GM12878 (cell line): ENCODE measurements around the gene SF1. TPM values are rescaled to one million over a fixed set of nuclear protein-coding genes. Genes with fewer than 3 reads are reported as not detected.

Source experiments
- ATAC-seq: fragments of 200-7000 bp; cut with Tn5 transposase; 3 replicates; pipeline ENCODE4 v1.9.1; 2020; ENCODE audit warnings: mild to moderate bottlenecking, moderate library complexity
- BruUV-seq: library from RNA; stranded (reverse); fragments of 400-500 nt; replicated peaks from 2 replicates; lab custom pipeline; 2021; lab: Mats Ljungman, UMichigan
- CTCF ChIA-PET: fragments of 300-600 bp; sonication (Branson Sonifier 250); formaldehyde crosslinking; extraction: SDS; loops from one replicate; lab custom pipeline; 2021; ENCODE audit warnings: inconsistent platforms; lab: Yijun Ruan, JAX
- POLR2A ChIA-PET: fragments of 350-600 bp; formaldehyde crosslinking; extraction: SDS; loops from one replicate; lab custom pipeline; 2021; ENCODE audit warnings: inconsistent platforms; lab: Charles Lee
- RAD21 ChIA-PET: fragments of 300-600 bp; sonication (Branson Sonifier 250); formaldehyde crosslinking; loops from one replicate; lab custom pipeline; 2023; ENCODE audit warnings: antibody characterized with exemption; ENCODE audit not compliant: unreplicated experiment; lab: Charles Lee
- SMC1A ChIA-PET: fragments of 300-600 bp; sonication (Branson Sonifier 250); formaldehyde crosslinking; loops from one replicate; lab custom pipeline; 2023; ENCODE audit not compliant: unreplicated experiment, uncharacterized antibody; lab: Charles Lee
- DNase-seq: peaks from one replicate; pipeline ENCODE4 v3.0.0-alpha.2; 2011; ENCODE audit warnings: low read depth, low spot score
- FAIRE-seq: peaks from 3 replicates; lab custom pipeline; 2011; peaks lifted over from hg19 to GRCh38; lab: Jason Lieb, UNC
- H2AFZ ChIP-seq: 2 replicates; pipeline ENCODE4 v1.6.0; 2011; ENCODE audit warnings: low read depth, low read length, control low read depth; ENCODE audit not compliant: control insufficient read depth
- H3K27ac ChIP-seq: 2 replicates; pipeline ENCODE4 v1.5.1; 2011; ENCODE audit warnings: control low read depth; ENCODE audit not compliant: control insufficient read depth, insufficient read depth
- H3K27me3 ChIP-seq, 2 experiments: replicated peaks in 1 of 2; 2 replicates each; pipeline versions ENCODE4 v1.6.0 to v1.6.1; 2011; ENCODE audit warnings: low read length in 1 of 2; ENCODE audit not compliant: control insufficient read depth in 2 of 2, insufficient read depth in 2 of 2
- H3K36me3 ChIP-seq, 2 experiments: 2 replicates each; pipeline ENCODE4 v1.5.1; 2011; ENCODE audit warnings: low read length in 1 of 2; ENCODE audit not compliant: control insufficient read depth in 2 of 2, insufficient read depth in 2 of 2
- H3K4me1 ChIP-seq: 2 replicates; pipeline ENCODE4 v1.6.1; 2011; ENCODE audit warnings: mild to moderate bottlenecking, low read length, moderate library complexity, mixed read lengths; ENCODE audit not compliant: control insufficient read depth, insufficient read depth
- H3K4me2 ChIP-seq: 2 replicates; pipeline ENCODE4 v1.6.0; 2011; ENCODE audit warnings: control low read depth; ENCODE audit not compliant: control insufficient read depth, insufficient read depth
- H3K4me3 ChIP-seq: fragments of 200-600 bp; sonication (generic); 2 replicates; pipeline ENCODE4 v1.5.1; 2016
- H3K79me2 ChIP-seq: 2 replicates; pipeline ENCODE4 v1.6.0; 2011; ENCODE audit warnings: low read length; ENCODE audit not compliant: control insufficient read depth, insufficient read depth
- H3K9ac ChIP-seq: 2 replicates; pipeline ENCODE4 v1.8.0; 2011; ENCODE audit warnings: low read length, control low read depth, mixed read lengths; ENCODE audit not compliant: control insufficient read depth, insufficient read depth
- H3K9me3 ChIP-seq: replicated peaks from 3 replicates; pipeline ENCODE4 v1.5.1; 2011; ENCODE audit warnings: mild to moderate bottlenecking, low read length; ENCODE audit not compliant: control insufficient read depth, insufficient read depth
- H4K20me1 ChIP-seq: 2 replicates; pipeline ENCODE4 v1.6.0; 2011; ENCODE audit not compliant: control insufficient read depth, insufficient read depth
- ATF7 ChIP-seq: fragments of 450-650 bp; IDR thresholded peaks from 2 replicates; pipeline ENCODE4 v1.6.1; 2016; ENCODE audit warnings: low read depth, mild to moderate bottlenecking
- BACH1 ChIP-seq: fragments of 450-650 bp; IDR thresholded peaks from 2 replicates; pipeline ENCODE4 v1.6.1; 2017; ENCODE audit warnings: mild to moderate bottlenecking, borderline replicate concordance
- EED ChIP-seq: sonication (generic); IDR thresholded peaks from 2 replicates; pipeline ENCODE4 v1.6.1; 2016; ENCODE audit warnings: antibody characterized with exemption, low read depth
- FOXK2 ChIP-seq: fragments of 450-650 bp; IDR thresholded peaks from 2 replicates; pipeline ENCODE4 v1.6.1; 2017; ENCODE audit warnings: mild to moderate bottlenecking, moderate library complexity
- HSF1 ChIP-seq: fragments of 150-350 bp; IDR thresholded peaks from 2 replicates; pipeline ENCODE4 v1.6.1; 2014; ENCODE audit warnings: mild to moderate bottlenecking, low read depth, low read length
- KAT2A ChIP-seq: conservative IDR thresholded peaks from 2 replicates; pipeline ENCODE4 v1.6.1; 2011; ENCODE audit warnings: low read depth, low read length; ENCODE audit not compliant: control insufficient read depth
- NR2F1 ChIP-seq: fragments of 450-650 bp; conservative IDR thresholded peaks from 2 replicates; pipeline ENCODE4 v1.6.1; 2017; ENCODE audit warnings: mild to moderate bottlenecking
- NRF1 ChIP-seq: conservative IDR thresholded peaks from 2 replicates; pipeline ENCODE4 v1.6.1; 2011; ENCODE audit warnings: mild to moderate bottlenecking, low read depth, low read length, improper control_type of control experiment
- POLR2AphosphoS5 ChIP-seq: IDR thresholded peaks from 2 replicates; pipeline ENCODE4 v1.6.1; 2011; ENCODE audit warnings: mild to moderate bottlenecking, low read length, inconsistent platforms
- RFX5 ChIP-seq: IDR thresholded peaks from 2 replicates; pipeline ENCODE4 v1.6.1; 2011; ENCODE audit warnings: low read depth, low read length, improper control_type of control experiment
- SREBF1 ChIP-seq: IDR thresholded peaks from 2 replicates; pipeline ENCODE4 v1.6.1; 2012; ENCODE audit warnings: mild to moderate bottlenecking, low read length
- SUPT20H ChIP-seq: IDR thresholded peaks from 2 replicates; pipeline ENCODE4 v1.6.1; 2011; ENCODE audit warnings: low read depth, mild to moderate bottlenecking, low read length, moderate library complexity, borderline replicate concordance; ENCODE audit not compliant: control insufficient read depth
- TBL1XR1 ChIP-seq: IDR thresholded peaks from 2 replicates; pipeline ENCODE4 v1.6.1; 2012; ENCODE audit warnings: low read depth, low read length, improper control_type of control experiment
- ZNF622 ChIP-seq: fragments of 450-650 bp; IDR thresholded peaks from 2 replicates; pipeline ENCODE4 v1.6.1; 2017; ENCODE audit warnings: mild to moderate bottlenecking, inconsistent platforms
- WGBS: methylation state at CpG from one replicate; pipeline ENCODE4 v1.1.6; 2016; ENCODE audit warnings: low lambda C conversion rate; ENCODE audit not compliant: insufficient replicate concordance, insufficient coverage; ENCODE audit errors: missing lambda C conversion rate; 5-methylcytosine and 5-hydroxymethylcytosine counted together
- in situ Hi-C: fragments of 300-500 bp; cut with MboI; formaldehyde crosslinking; loops from 9 replicates; pipeline ENCODE4 v1.14.3; 2018; ENCODE audit warnings: mixed read lengths
- intact Hi-C: fragments of 100-400 bp; cut with micrococcal nuclease; formaldehyde crosslinking; loops from one replicate; pipeline ENCODE4 v1.14.2; 2022; ENCODE audit not compliant: unreplicated experiment
- polyA plus RNA-seq, 11 experiments: library from polyadenylated mRNA; depleted of rRNA in 4 of 11; unstranded in 6 of 11; stranded (reverse) in 5 of 11; fragments of >200 nt; fragmentation: Nextera tagmentation in 4 of 11; fragmentation: Illumina TruSeq in 1 of 11; extraction: Ambion mirVana in 4 of 11; extraction: Trizol in 1 of 11; gene quantifications; 1 replicate in 1 of 11; 2 replicates in 10 of 11; pipeline versions ENCODE4 v1.2.1 to v1.2.3, GENCODE V29; 2011 to 2016; ENCODE audit warnings: inconsistent platforms in 2 of 11, missing spikeins in 2 of 11, low read depth in 1 of 11
- total RNA-seq, 4 experiments: library from RNA; depleted of rRNA in 3 of 4; stranded (reverse); fragments of >200 nt in 3 of 4; fragmentation: Illumina TruSeq in 1 of 4; extraction: Trizol in 1 of 4; gene quantifications; 2 replicates each; pipeline versions ENCODE4 v1.2.1 to v1.2.3, GENCODE V29; 2013 to 2021
- TF ChIP-seq, protein P1 (sequence below): IDR thresholded peaks from 2 replicates; pipeline ENCODE4 v1.6.1; 2012; ENCODE audit warnings: low read depth, low read length, improper control_type of control experiment

The SF1 gene
- total and polyA plus RNA-seq, 10 of the 15 experiments (the other 5 are each of a cell fraction or from before 2014, with no cell fraction given), result 13.6 to 337 (median 103) TPM

DNA sequence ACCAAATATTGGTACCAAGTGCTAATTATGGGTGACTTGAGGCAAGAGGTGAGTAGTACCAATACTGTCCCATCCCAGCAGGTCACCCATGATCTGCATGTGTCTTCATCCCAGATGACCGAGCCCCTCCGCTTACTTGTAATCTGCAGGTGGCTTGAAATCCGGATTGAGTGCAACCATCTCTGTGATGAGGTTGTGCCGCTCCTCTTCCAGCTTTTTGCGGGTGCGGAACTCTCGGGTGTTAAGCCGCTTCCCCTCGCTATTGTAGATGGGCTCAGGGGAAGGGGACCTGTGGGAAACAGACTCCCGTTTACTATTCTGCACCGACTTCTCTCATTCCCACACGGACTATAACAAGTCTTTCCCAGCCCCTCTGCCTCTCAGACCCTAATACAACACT, 8.2 kb downstream of the SF1 start:
- no TSS peak for BruUV-seq
- CTCF ChIA-PET, result interaction anchor here (1.0 to 1.6 kb wide), 2 partner anchors 9 to 22 kb away, joined by 4 read pairs; no protein-coding TSS in a partner anchor
- no peak overlapping the region for H2AFZ ChIP-seq
- H3K27ac ChIP-seq, result no peak overlapping the region
- WGBS, result 96% methylated on average over 12 of the region's 12 CpGs
- H3K9me3 ChIP-seq, result no peaks in the 10 kb centered on the region
- SMC1A ChIA-PET, result no interaction called here
- H3K4me3 ChIP-seq, result no peak overlapping the region
- no peak overlapping the region for H3K9ac ChIP-seq
- H3K79me2 ChIP-seq, result peaks cover 43% of the 10 kb centered on the region
- POLR2A ChIA-PET, result interaction anchor here (0.5 to 2.7 kb wide), 2 partner anchors 12 to 373 kb away, joined by 3 to 7 read pairs; no protein-coding TSS in a partner anchor
- TF ChIP-seq BACH1 (0 out of 2 replicates have a peak, but pooled peaks have one; percentile 19), POLR2AphosphoS5 (peak; percentile 53), SREBF1 (no peak), HSF1 (no peak), KAT2A (no peak)
- TF ChIP-seq, all 136 proteins: peak for 2
- in situ Hi-C loops (no loop called here), intact Hi-C loops (loop anchor here (10.0 kb wide), 1 partner anchor 345 kb away; the partner anchor contains the start of genes TM7SF2 and ZNHIT2)
- ATAC-seq (no peak), DNase-seq (no peak), FAIRE-seq (no peak)
- H3K4me2 ChIP-seq, result no peak overlapping the region
- RAD21 ChIA-PET, result no interaction called here
- H3K27me3 ChIP-seq, result no peaks in the 10 kb centered on the region
- H3K36me3 ChIP-seq, result peaks cover 45 to 67% of the 10 kb centered on the region in 2 experiments
- H4K20me1 ChIP-seq, result peaks cover 22% of the 10 kb centered on the region
- H3K4me1 ChIP-seq, result peaks cover 28% of the 10 kb centered on the region

GRCh38 chr11:64769283-64769682, 9.1 kb downstream of the SF1 start:
- ChIA-PET CTCF (interaction anchor here (0.5 to 0.7 kb wide), 2 partner anchors 9 to 80 kb away, joined by 3 read pairs; partner anchors contain the start of gene SF1), RAD21 (no interaction called here), POLR2A (no interaction called here), SMC1A (no interaction called here)
- no peak overlapping the region for H3K4me2 ChIP-seq
- 90% methylated on average over 6 of the region's 6 CpGs for WGBS
- ATAC-seq (no peak), FAIRE-seq (no peak), DNase-seq (no peak)
- in situ Hi-C loops (no loop called here), intact Hi-C loops (no loop called here)
- BruUV-seq, result no TSS peak
- no peak overlapping the region for H3K4me3 ChIP-seq
- H3K9me3 ChIP-seq, result no peaks in the 10 kb centered on the region
- H2AFZ ChIP-seq, result no peak overlapping the region
- no peak overlapping the region for H3K27ac ChIP-seq
- H3K79me2 ChIP-seq, result peaks cover 37% of the 10 kb centered on the region
- peaks cover 28% of the 10 kb centered on the region for H4K20me1 ChIP-seq
- no peaks in the 10 kb centered on the region for H3K27me3 ChIP-seq
- H3K4me1 ChIP-seq, result peaks cover 29% of the 10 kb centered on the region
- H3K9ac ChIP-seq, result no peak overlapping the region
- H3K36me3 ChIP-seq, result peaks cover 46 to 69% of the 10 kb centered on the region in 2 experiments
- TF ChIP-seq, protein P1, sequence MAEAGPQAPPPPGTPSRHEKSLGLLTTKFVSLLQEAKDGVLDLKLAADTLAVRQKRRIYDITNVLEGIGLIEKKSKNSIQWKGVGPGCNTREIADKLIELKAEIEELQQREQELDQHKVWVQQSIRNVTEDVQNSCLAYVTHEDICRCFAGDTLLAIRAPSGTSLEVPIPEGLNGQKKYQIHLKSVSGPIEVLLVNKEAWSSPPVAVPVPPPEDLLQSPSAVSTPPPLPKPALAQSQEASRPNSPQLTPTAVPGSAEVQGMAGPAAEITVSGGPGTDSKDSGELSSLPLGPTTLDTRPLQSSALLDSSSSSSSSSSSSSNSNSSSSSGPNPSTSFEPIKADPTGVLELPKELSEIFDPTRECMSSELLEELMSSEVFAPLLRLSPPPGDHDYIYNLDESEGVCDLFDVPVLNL, result no peak
- TF ChIP-seq NRF1 (no peak), RFX5 (no peak), NR2F1 (no peak), EED (no peak), ATF7 (no peak), TBL1XR1 (no peak), FOXK2 (no peak), ZNF622 (no peak), SUPT20H (no peak), POLR2AphosphoS5 (no peak)
